Measurements from ENCODE around the gene BEND7.

GRCh38 chr10:13555884-13556510, 27.2 kb upstream of the BEND7 start:
- TF ChIP-seq FOXP4 (CRISPR knock-in tag; IDR thresholded peaks at IDR 0.05), result no peak
- TF ChIP-seq FOXJ3 (CRISPR knock-in tag; IDR thresholded peaks at IDR 0.05; ENCODE audit: borderline replicate concordance), result no peak

Data from WTC11 (cell line).